ENCODE results near the gene TMSB4Y.

The TMSB4Y gene

DNA sequence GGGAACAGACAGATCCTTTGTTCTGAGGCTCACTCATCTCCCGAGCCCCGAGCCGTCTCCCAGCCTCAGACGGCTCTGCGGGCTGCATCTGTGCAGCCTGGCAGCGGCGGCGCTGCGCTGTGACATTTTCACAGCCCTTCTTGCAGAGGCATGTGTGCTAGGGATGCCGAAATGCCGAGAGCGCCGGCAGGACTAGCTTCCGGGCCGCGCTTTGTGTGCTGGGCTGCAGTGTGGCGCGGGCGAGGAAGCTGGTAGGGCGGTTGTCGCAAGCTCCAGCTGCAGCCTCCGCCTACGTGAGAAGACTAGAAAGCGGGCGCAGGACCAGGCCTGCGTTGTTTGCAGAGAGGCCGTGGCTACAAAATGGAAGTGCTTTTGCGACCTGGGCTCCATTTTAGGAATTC lies at the start of gene TMSB4Y:
Gene TMSB4Y, plus strand, starts transcription at position 332 of the 401 bp plus-strand sequence.
- peak in 1 of 2 donors; percentile 50 for DNase-seq (ENCODE audit: low read depth in 2 of 2)

DNA sequence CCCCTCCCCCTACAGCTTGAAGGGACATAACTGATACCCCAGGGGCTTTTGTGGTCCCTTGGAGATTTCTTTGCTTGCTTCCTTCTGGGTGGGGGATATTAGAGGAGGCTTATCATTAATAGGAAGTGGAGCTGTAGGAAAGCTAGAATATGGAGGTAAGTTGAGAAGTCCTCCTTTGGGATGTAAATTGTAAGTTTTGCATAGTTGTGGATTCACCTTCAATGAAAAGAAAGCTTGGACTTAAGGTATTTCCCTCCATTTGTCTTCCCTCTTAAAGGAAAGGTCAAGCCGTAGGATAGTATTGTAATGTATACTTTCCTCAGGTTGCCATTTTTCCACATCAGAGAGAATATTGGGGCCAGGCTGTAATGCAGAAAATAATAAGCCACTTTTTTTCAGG lies 39.5 kb upstream of the TMSB4Y start:
- DNase-seq (ENCODE audit: low read depth in 2 of 2) = no peak

DNA sequence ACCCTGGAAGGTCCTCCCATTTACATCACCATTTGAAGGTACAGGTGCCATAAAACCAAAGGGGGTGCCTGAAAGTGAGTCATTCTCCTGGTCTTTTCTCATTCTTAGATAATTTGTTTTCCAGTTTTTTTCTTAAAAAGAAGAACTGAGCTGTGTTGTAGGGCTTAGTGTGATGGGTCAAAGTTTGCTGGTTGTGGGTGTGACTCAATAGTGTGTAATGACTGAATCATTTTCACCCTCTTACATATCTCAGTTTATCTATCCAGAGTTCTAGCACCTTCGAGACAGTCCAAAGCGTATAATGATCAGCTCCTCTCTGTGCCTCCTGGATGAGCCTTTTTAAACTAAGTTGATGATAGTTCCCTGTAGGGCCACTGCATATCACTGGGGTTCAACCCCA lies 32.6 kb upstream of the TMSB4Y start:
- no peak for DNase-seq (ENCODE audit: low read depth in 2 of 2)

DNA sequence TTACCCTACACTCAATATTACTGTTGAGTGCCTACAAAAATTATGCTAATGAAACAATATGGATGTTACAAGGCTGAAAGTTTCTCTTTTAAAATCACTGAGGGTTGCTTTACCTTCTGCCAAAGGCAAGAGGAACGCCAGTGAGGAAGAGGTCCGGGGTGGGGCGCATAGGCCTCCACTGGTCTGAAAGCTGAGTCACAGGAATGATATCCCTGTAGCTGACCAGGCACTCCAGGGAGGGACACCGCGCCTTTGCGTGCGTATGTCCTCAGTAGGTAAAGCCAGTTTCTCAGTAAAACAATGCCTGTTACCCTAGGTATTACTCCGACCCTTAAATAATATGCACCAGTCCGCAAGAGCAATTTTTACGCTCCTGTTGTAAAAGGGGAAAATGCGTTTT lies 1.4 kb upstream of the TMSB4Y start:
- no peak for DNase-seq (ENCODE audit: low read depth in 2 of 2)

DNA sequence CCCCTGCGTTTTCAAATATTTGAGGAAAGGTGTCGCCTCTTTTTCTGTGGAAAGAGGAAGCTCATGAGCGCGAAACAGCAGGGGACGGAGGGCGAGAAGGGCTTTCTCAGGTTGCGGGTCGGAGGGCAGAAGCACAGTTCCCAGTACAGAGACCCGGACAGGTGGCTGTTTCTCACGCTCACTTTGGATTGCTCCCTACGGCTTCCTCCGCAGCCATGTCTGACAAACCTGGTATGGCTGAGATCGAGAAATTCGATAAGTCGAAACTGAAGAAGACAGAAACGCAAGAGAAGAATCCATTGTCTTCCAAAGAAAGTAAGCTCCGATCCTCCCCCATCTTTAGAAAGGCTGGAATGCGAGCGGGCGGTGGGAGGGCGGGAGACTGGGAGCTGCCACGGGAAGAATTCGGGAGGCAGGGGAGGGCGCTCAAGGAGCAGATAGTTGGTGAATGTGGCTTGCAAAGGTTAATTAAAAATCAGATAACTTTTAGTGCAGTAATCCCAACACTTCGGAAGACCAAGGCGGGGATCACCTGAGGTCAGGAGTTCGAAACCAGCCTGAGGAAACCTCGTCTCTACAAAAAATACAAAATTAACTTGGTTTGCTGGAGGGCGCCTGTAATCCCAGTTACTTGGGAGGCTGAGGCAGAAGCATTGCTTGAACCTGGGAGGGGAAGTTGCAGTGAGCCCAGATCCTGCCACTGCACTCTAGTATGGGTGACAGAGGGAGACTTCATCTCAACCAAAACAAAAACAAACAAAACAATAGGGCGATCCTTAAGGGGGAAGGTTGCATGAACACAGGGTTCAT lies 627 bp downstream of the TMSB4Y start:
- DNase-seq (ENCODE audit: low read depth in 2 of 2) = no peak

DNA sequence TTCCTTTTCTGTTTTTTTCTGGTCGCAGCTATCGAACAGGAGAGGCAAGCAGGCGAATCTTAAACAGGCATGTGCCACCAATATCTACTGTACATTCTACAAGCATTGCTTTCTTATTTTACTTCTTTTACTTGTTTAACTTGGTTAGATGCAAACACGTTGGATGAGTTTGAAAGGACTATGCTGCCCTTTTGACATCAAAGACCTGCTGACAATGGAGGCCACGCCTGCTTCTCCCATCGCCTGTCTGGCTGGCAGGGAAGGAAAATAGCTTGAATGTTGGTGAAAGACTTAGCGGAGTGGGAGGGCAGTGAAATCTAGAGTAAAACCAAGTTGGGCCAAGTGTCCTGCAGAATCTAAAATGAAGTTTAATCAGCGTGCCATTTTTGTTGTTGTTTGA lies 1.5 kb downstream of the TMSB4Y start:
- DNase-seq (ENCODE audit: low read depth in 2 of 2) = no peak

DNA sequence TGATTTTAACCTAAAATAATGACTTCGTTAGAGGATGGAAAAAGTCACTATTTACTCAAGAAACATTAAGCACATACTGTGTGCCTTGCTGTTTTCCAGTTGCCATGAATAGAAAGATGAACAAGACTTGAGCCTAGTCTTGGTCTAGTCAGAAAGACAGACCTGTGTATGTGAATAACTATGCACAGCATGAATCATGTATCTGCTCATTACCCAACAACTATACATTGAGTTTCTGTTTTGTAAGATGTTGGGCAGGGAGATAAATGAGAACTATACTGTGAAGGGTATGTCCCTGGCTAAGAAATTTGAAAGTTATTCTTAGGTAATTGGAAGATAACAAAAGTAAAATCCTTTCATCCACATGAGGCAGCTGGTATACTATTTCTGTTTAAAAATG lies 4.3 kb downstream of the TMSB4Y start:
- DNase-seq (ENCODE audit: low read depth in 2 of 2) = no peak

DNA sequence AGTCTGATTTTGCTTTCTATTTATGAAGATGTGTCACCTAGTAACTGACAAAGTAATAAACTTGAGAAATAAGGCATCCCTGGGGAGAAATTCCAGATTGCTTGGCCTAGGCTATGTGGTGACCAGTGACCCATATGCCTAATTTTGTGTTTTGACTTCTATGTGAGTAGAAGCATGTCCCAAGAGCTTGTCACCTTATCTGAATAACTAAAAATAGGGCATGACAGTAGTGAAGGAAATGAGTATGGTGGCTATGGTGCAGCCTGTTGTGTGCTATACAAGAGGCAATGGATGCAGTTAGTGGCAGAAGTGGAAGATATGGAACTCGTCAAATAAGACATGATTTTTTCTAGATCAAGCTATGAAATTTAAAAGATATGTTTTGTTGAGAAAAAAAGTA lies 15.3 kb downstream of the TMSB4Y start:
- DNase-seq (ENCODE audit: low read depth in 2 of 2) = no peak

DNA sequence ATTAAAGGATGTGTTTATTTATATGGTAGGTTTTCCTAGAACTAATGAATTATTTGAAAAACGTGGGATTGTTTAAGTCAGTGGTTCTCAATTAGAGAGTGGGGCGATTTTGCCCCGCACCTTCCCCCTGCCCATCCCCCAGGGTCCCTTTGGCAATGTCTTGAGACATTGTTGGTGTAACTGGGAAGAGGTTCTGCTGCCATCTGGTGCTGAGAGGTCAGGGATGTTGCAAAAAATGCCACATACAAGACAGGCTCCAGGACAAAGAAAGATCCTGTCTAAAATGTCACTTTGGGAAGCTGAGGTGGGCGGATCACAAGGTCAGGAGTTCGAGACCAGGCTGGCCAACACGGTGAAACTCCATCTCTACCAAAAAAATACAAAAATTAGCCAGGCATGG lies 25.8 kb downstream of the TMSB4Y start:
- no peak for DNase-seq (ENCODE audit: low read depth in 2 of 2)

DNA sequence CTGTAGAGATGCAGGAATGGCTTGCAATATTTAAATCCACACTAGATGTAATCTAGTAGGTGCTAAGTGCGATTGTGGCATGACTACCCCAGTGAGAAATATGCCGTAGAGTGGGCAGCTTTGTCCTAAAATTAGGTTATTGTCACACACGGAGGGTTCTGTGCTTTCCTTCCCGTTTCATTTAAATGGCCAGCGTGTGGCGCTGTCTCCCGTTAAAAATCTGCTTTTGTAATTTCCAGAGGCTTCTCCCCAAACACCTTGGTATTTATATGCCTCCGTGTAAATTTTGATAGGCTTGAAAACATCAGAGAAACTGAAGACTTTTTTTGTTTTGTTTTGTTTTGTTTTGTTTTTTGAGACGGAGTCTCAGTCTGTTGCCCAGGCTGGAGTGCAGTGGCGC lies 34.9 kb downstream of the TMSB4Y start:
- DNase-seq (ENCODE audit: low read depth in 2 of 2) = peak in 1 of 2 donors; percentile 15

DNA sequence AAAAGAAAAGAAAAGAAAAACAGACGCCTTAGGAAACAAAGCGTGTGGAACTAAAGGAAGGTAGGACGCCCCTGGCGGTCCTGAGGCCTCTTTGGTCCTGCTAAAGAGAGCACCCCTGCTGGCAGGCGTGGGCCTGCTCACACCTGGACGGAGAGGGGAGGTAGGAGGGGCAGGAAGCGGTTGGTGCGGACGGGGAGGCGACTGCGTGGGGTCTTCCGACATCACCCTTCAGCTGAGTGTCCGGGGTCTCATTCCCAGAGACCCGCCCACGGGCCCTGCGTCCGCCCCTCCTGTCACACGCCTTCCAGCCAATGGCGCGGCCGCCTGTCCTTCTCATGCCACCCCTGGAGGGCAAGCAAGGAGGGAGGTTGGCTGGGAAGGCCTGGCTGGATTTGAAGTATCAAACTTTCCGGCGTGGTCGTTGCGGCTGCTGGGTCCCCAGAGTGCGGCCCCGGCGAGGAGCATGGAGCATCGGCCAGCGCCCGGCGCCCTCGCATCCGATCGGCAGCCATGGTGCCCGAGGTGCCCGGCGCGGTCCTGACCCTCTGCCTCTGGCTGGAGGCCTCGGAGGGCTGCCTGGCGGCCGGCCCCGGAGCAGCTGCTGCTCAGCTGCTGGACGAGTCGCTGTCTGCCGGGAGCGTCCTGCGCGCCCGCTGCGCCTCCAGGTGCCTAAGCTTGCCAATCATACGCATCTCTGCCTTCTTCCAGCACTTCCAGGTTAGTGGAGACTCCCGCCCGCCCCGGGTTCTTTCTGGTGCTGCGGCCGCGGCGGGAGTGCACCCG lies 47.8 kb downstream of the TMSB4Y start:
- DNase-seq (ENCODE audit: low read depth in 2 of 2) = peak in 1 of 2 donors; percentile 18

DNA sequence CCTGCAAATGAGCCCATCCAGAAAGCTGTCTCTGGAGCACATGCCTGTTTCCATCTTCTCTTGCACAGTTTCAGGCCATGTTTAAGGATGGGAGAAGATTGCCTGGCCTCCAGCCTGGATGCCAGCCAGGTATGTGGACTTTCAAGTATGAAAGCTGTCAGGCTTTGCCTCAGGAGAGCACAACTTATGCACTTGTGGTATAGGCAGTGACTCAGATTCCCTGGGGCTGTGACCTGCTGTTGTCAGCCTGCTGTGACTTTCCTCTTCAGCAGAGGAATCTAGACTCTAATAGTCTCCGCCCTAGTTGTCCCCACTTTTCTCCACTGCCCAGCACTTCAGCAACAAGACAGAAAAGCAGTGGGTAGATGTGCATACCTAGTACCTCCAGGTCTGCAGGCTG lies 51.0 kb downstream of the TMSB4Y start:
- DNase-seq (ENCODE audit: low read depth in 2 of 2) = no peak

All from stimulated activated CD4-positive, alpha-beta T cell treated with anti-CD3 and anti-CD28 coated beads, Interleukin-1b, Interleukin-23, amount 100 ng/mL, for 4 hours (primary cell).